IMR-90 (cell line): ENCODE results near the gene RNF166. TPM values are rescaled to one million over a fixed set of nuclear protein-coding genes. Genes with fewer than 3 reads are reported as not detected.

Experiments used
- ATAC-seq: fragments of 200-7000 bp; cut with Tn5 transposase; 2 replicates; pipeline ENCODE4 v1.9.1; 2020; ENCODE audit warnings: low read depth, mild to moderate bottlenecking, moderate library complexity
- BruUV-seq: library from RNA; stranded (reverse); fragments of 400-500 nt; replicated peaks from 2 replicates; lab custom pipeline; 2021; lab: Mats Ljungman, UMichigan
- CTCF ChIA-PET: fragments of 300-600 bp; formaldehyde crosslinking; extraction: SDS; loops from one replicate; lab custom pipeline; 2021; ENCODE audit warnings: antibody characterized with exemption; lab: Yijun Ruan, JAX
- POLR2A ChIA-PET: fragments of 300-600 bp; sonication (Branson Sonifier 250); formaldehyde crosslinking; loops from one replicate; lab custom pipeline; 2022; ENCODE audit warnings: antibody characterized with exemption; ENCODE audit not compliant: unreplicated experiment; lab: Charles Lee
- DNase-seq: peaks from one replicate; pipeline ENCODE4 v3.0.0; 2013
- H2AFZ ChIP-seq: replicated peaks from 2 replicates; pipeline ENCODE3; 2013; ENCODE audit warnings: low read length, mild to moderate bottlenecking; ENCODE audit not compliant: poor library complexity
- H2AK5ac ChIP-seq: 2 replicates; pipeline ENCODE4 v1.6.1; 2013; ENCODE audit warnings: low read depth, low read length, inconsistent platforms
- H2AK9ac ChIP-seq: replicated peaks from 2 replicates; pipeline ENCODE3; 2013; ENCODE audit warnings: mild to moderate bottlenecking, low read depth, low read length, moderate library complexity; ENCODE audit not compliant: poor library complexity
- H2BK120ac ChIP-seq: 2 replicates; pipeline ENCODE4 v1.6.1; 2013; ENCODE audit warnings: low read depth, low read length, inconsistent platforms
- H2BK15ac ChIP-seq: 3 replicates; pipeline ENCODE4 v1.6.1; 2013; ENCODE audit warnings: low read depth, low read length, inconsistent platforms
- H2BK20ac ChIP-seq: 2 replicates; pipeline ENCODE4 v1.6.1; 2013; ENCODE audit warnings: low read depth, mild to moderate bottlenecking, inconsistent platforms, low read length, moderate library complexity
- H2BK5ac ChIP-seq: 2 replicates; pipeline ENCODE4 v1.6.1; 2013; ENCODE audit warnings: mild to moderate bottlenecking, low read depth, low read length, inconsistent platforms; ENCODE audit not compliant: poor library complexity, severe bottlenecking
- H3K14ac ChIP-seq: replicated peaks from 2 replicates; pipeline ENCODE4 v1.6.1; 2013; ENCODE audit warnings: low read depth, low read length, inconsistent platforms
- H3K18ac ChIP-seq: 2 replicates; pipeline ENCODE4 v1.6.1; 2013; ENCODE audit warnings: low read depth, low read length, control low read depth
- H3K23ac ChIP-seq: 2 replicates; pipeline ENCODE4 v1.6.1; 2013; ENCODE audit warnings: low read depth, low read length, inconsistent platforms
- H3K27ac ChIP-seq: 2 replicates; pipeline ENCODE4 v1.5.1; 2013; ENCODE audit warnings: mild to moderate bottlenecking, control low read depth, low read length; ENCODE audit not compliant: insufficient read depth
- H3K27me3 ChIP-seq: 2 replicates; pipeline ENCODE4 v1.6.1; 2013; ENCODE audit warnings: low read length; ENCODE audit not compliant: control insufficient read depth, insufficient read depth
- H3K36me3 ChIP-seq: 2 replicates; pipeline ENCODE4 v1.6.1; 2013; ENCODE audit warnings: low read length, mixed read lengths; ENCODE audit not compliant: control insufficient read depth, insufficient read depth
- H3K4ac ChIP-seq: 2 replicates; pipeline ENCODE4 v1.6.1; 2013; ENCODE audit warnings: low read depth, low read length, inconsistent platforms
- H3K4me1 ChIP-seq: 2 replicates; pipeline ENCODE4 v1.6.1; 2013; ENCODE audit warnings: low read length, mixed read lengths; ENCODE audit not compliant: control insufficient read depth, insufficient read depth
- H3K4me2 ChIP-seq: 2 replicates; pipeline ENCODE4 v1.6.1; 2013; ENCODE audit warnings: low read depth, mild to moderate bottlenecking, control low read depth, low read length, moderate library complexity
- H3K4me3 ChIP-seq: 2 replicates; pipeline ENCODE4 v1.5.1; 2013; ENCODE audit warnings: low read depth, mild to moderate bottlenecking, control low read depth, low read length, moderate library complexity; ENCODE audit not compliant: insufficient read depth
- H3K56ac ChIP-seq: 2 replicates; pipeline ENCODE4 v1.6.1; 2013; ENCODE audit warnings: low read length, inconsistent platforms; ENCODE audit not compliant: insufficient read depth; ENCODE audit errors: extremely low read depth
- H3K79me1 ChIP-seq, 2 experiments: 2 replicates each; pipeline ENCODE4 v1.6.1; 2013; ENCODE audit warnings: low read length in 2 of 2, inconsistent platforms in 1 of 2, low read depth in 1 of 2
- H3K9ac ChIP-seq: 2 replicates; pipeline ENCODE4 v1.6.1; 2013; ENCODE audit warnings: low read depth, low read length, control low read depth
- H3K9me1 ChIP-seq: 2 replicates; pipeline ENCODE4 v1.6.1; 2013; ENCODE audit warnings: low read length, inconsistent platforms; ENCODE audit not compliant: insufficient read depth
- H3K9me3 ChIP-seq: 2 replicates; pipeline ENCODE4 v1.6.1; 2013; ENCODE audit warnings: low read length; ENCODE audit not compliant: control insufficient read depth, insufficient read depth
- H4K20me1 ChIP-seq: 2 replicates; pipeline ENCODE4 v1.6.1; 2013; ENCODE audit warnings: low read length, inconsistent platforms; ENCODE audit not compliant: insufficient read depth
- H4K5ac ChIP-seq: 2 replicates; pipeline ENCODE4 v1.6.1; 2013; ENCODE audit warnings: mild to moderate bottlenecking, low read depth, low read length, control low read depth
- H4K8ac ChIP-seq, 2 experiments: 2 replicates each; pipeline ENCODE4 v1.6.1; 2013; ENCODE audit warnings: low read depth in 2 of 2, low read length in 2 of 2, control low read depth in 1 of 2, inconsistent platforms in 1 of 2
- H4K91ac ChIP-seq: 2 replicates; pipeline ENCODE4 v1.6.1; 2013; ENCODE audit warnings: low read depth, low read length, inconsistent platforms; ENCODE audit not compliant: insufficient read depth
- BHLHE40 ChIP-seq: fragments of 150-350 bp; IDR thresholded peaks from 2 replicates; pipeline ENCODE4 v1.6.1; 2016; ENCODE audit warnings: mild to moderate bottlenecking, low read depth, low read length
- CHD1 ChIP-seq: IDR thresholded peaks from 2 replicates; pipeline ENCODE4 v1.6.1; 2012; ENCODE audit warnings: low read depth, low read length, improper control_type of control experiment
- CTCF ChIP-seq: conservative IDR thresholded peaks from 2 replicates; pipeline ENCODE4 v1.5.1; 2012; ENCODE audit warnings: mild to moderate bottlenecking, low read depth, low read length, improper control_type of control experiment
- ELK1 ChIP-seq: fragments of 150-350 bp; IDR thresholded peaks from 2 replicates; pipeline ENCODE4 v1.6.1; 2016; ENCODE audit warnings: low read depth, mild to moderate bottlenecking, low read length, moderate library complexity, borderline replicate concordance
- FOS ChIP-seq: fragments of 150-350 bp; IDR thresholded peaks from 2 replicates; pipeline ENCODE4 v1.6.1; 2016; ENCODE audit warnings: low read depth, low read length
- MAFK ChIP-seq: IDR thresholded peaks from 2 replicates; pipeline ENCODE4 v1.6.1; 2012; ENCODE audit warnings: low read depth, low read length, improper control_type of control experiment
- MXI1 ChIP-seq: IDR thresholded peaks from 2 replicates; pipeline ENCODE4 v1.6.1; 2012; ENCODE audit warnings: low read depth, mild to moderate bottlenecking, low read length, moderate library complexity, borderline replicate concordance
- NFE2L2 ChIP-seq: fragments of 150-350 bp; IDR thresholded peaks from 2 replicates; pipeline ENCODE4 v1.6.1; 2016; ENCODE audit warnings: low read depth, mild to moderate bottlenecking, low read length
- POLR2A ChIP-seq: IDR thresholded peaks from 2 replicates; pipeline ENCODE4 v1.6.1; 2012; ENCODE audit warnings: mild to moderate bottlenecking, low read depth, low read length
- RAD21 ChIP-seq: IDR thresholded peaks from 2 replicates; pipeline ENCODE4 v1.6.1; 2012; ENCODE audit warnings: low read length, improper control_type of control experiment
- RCOR1 ChIP-seq: IDR thresholded peaks from 2 replicates; pipeline ENCODE4 v1.6.1; 2012; ENCODE audit warnings: mild to moderate bottlenecking, low read length, improper control_type of control experiment; ENCODE audit not compliant: insufficient replicate concordance
- RFX5 ChIP-seq: IDR thresholded peaks from 2 replicates; pipeline ENCODE4 v1.8.0; 2012; ENCODE audit warnings: low read depth, mild to moderate bottlenecking, low read length, moderate library complexity
- SMC3 ChIP-seq: fragments of 150-350 bp; IDR thresholded peaks from 2 replicates; pipeline ENCODE4 v1.6.1; 2016; ENCODE audit warnings: low read depth, mild to moderate bottlenecking, antibody characterized with exemption, low read length, moderate library complexity
- WGBS, 2 experiments: methylation state at CpG; one replicate each; pipeline versions ENCODE4 v1.1.5 to v1.1.7; 2013; ENCODE audit warnings: missing lambda C conversion rate in 2 of 2; ENCODE audit not compliant: insufficient read length in 1 of 2; ENCODE audit errors: extremely low coverage in 2 of 2; 5-methylcytosine and 5-hydroxymethylcytosine counted together
- dilution Hi-C: fragments of 300-500 bp; cut with HindIII; formaldehyde crosslinking; loops from one replicate; pipeline ENCODE4 v1.14.3; 2018; ENCODE audit warnings: low sequenced_read_pairs; ENCODE audit not compliant: unreplicated experiment
- in situ Hi-C: fragments of 300-500 bp; cut with MboI; formaldehyde crosslinking; loops from 3 replicates; pipeline ENCODE4 v1.14.3; 2019; ENCODE audit warnings: low sequenced_read_pairs, inconsistent platforms, mixed read lengths
- intact Hi-C: fragments of 100-400 bp; cut with micrococcal nuclease; formaldehyde crosslinking; loops from 2 replicates; pipeline ENCODE4 v1.10.0; 2022
- polyA plus RNA-seq, 3 experiments: library from polyadenylated mRNA; depleted of rRNA; stranded (reverse); fragments of >200 nt; gene quantifications; 2 replicates each; pipeline ENCODE4 v1.2.3, GENCODE V29; 2012; ENCODE audit warnings: low replicate concordance in 1 of 3
- total RNA-seq: library from RNA; depleted of rRNA; stranded (reverse); fragments of >200 nt; gene quantifications from 2 replicates; pipeline ENCODE4 v1.2.3, GENCODE V29; 2012

RNF166 gene
- total and polyA plus RNA-seq, 2 of the 4 experiments (the other 2 are of a cell fraction): 8.1 to 17.4 TPM

GRCh38 chr16:88754912-88755744 lies 48.9 kb upstream of the RNF166 start:
- Histone ChIP-seq H3K9me3 (no peaks in the 10 kb centered on the region), H3K23ac (no peak overlapping the region), H4K20me1 (peaks cover 93% of the 10 kb centered on the region), H3K18ac (no peak overlapping the region), H3K9ac (no peak overlapping the region), H2AK5ac (0 out of 2 replicates have a peak overlapping the region, but pooled peaks have one; percentile 70), H4K8ac (no peak overlapping the region; a peak in 1 of 4 replicates), H3K27ac (no peak overlapping the region; the same call in 1 of the 2 replicates), H3K4me1 (peaks cover 32% of the 10 kb centered on the region), H3K9me1 (peaks cover 24% of the 10 kb centered on the region), H2BK5ac (peak overlapping the region; percentile 59), H3K56ac (no peak overlapping the region), H3K14ac (peak overlapping the region; percentile 4), H2AK9ac (peak overlapping the region; percentile 52), H3K4me2 (no peak overlapping the region), H2BK15ac (no peak overlapping the region), H4K5ac (no peak overlapping the region), H4K91ac (no peak overlapping the region), H3K79me1 (peaks cover 25 to 87% of the 10 kb centered on the region in 2 experiments), H3K4ac (0 out of 2 replicates have a peak overlapping the region, but pooled peaks have one; percentile 25), H3K4me3 (no peak overlapping the region), H2AFZ (peak overlapping the region; percentile 14), H2BK20ac (no peak overlapping the region), H2BK120ac (0 out of 2 replicates have a peak overlapping the region, but pooled peaks have one; percentile 6), H3K36me3 (peaks cover 4% of the 10 kb centered on the region; the same call in 1 of the 2 replicates), H3K27me3 (no peaks in the 10 kb centered on the region)
- ChIA-PET CTCF (interaction anchor here (0.8 to 1.5 kb wide), 3 partner anchors 12 to 18 kb away, joined by 3 to 4 read pairs (median 3); no protein-coding TSS in a partner anchor), POLR2A (no interaction called here)
- dilution Hi-C loops (no loop called here), in situ Hi-C loops (no loop called here), intact Hi-C loops (no loop called here)
- 72% methylated on average over 20 of the region's 42 CpGs; no CpG with 5 or more reads in 1 of the 2 experiments for WGBS, 2 experiments
- no TSS peak for BruUV-seq
- DNase-seq (peak; percentile 63), ATAC-seq (peak; percentile 30; the same call in 1 of the 2 replicates)
- no peak for TF ChIP-seq POLR2A
- TF ChIP-seq BHLHE40: peak; percentile 98
- TF ChIP-seq FOS: no peak
- TF ChIP-seq RFX5: no peak
- TF ChIP-seq ELK1: no peak
- TF ChIP-seq CHD1: no peak
- peak; percentile 13; the same call in 1 of the 2 replicates for TF ChIP-seq SMC3
- 0 out of 2 replicates have a peak, but pooled peaks have one; percentile 7 for TF ChIP-seq MXI1
- TF ChIP-seq NFE2L2: no peak
- TF ChIP-seq RAD21: peak; percentile 28; the same call in 1 of the 2 replicates
- peak; percentile 43 for TF ChIP-seq CTCF
- no peak for TF ChIP-seq MAFK
- TF ChIP-seq RCOR1: no peak
